HepG2 (cell line): ENCODE measurements around the gene LOXL3. TPM values are rescaled to one million over a fixed set of nuclear protein-coding genes. Genes with fewer than 3 reads are reported as not detected.

Source experiments
- ADNP ChIP-seq: sonication (generic); formaldehyde crosslinking; IDR thresholded peaks from 2 replicates; pipeline ENCODE4 v1.4.0; 2020; ENCODE audit warnings: missing genetic modification reagents
- ARHGAP35 ChIP-seq: sonication (generic); formaldehyde crosslinking; IDR thresholded peaks from 2 replicates; pipeline ENCODE4 v1.9.0; 2022; ENCODE audit warnings: mild to moderate bottlenecking, inconsistent platforms, moderate library complexity, missing genetic modification reagents, borderline replicate concordance
- MAFK ChIP-seq, 2 experiments: IDR thresholded peaks in 1 of 2; conservative IDR thresholded peaks in 1 of 2; 2 replicates each; pipeline ENCODE4 v1.6.1; 2011; ENCODE audit warnings: improper control_type of control experiment in 2 of 2, low read length in 2 of 2
- NAIF1 ChIP-seq: sonication (generic); formaldehyde crosslinking; IDR thresholded peaks from 2 replicates; pipeline ENCODE4 v1.5.0; 2020; ENCODE audit warnings: mild to moderate bottlenecking, missing genetic modification reagents, borderline replicate concordance
- PPARG ChIP-seq: conservative IDR thresholded peaks from 2 replicates; pipeline ENCODE4 v1.6.1; 2016; ENCODE audit warnings: missing biosample characterization, missing genetic modification reagents
- RBM22 ChIP-seq: fragments of 200-400 bp; formaldehyde crosslinking; optimal IDR thresholded peaks from 2 replicates; pipeline ENCODE3; 2017; ENCODE audit warnings: mild to moderate bottlenecking, low read length, moderate library complexity
- ZNF441 ChIP-seq: sonication (generic); formaldehyde crosslinking; IDR thresholded peaks from 2 replicates; pipeline ENCODE4 v1.7.0; 2021; ENCODE audit warnings: missing genetic modification reagents, borderline replicate concordance
- ZNF83 ChIP-seq: sonication (generic); formaldehyde crosslinking; IDR thresholded peaks from 2 replicates; pipeline ENCODE4 v1.4.0; 2020; ENCODE audit warnings: missing genetic modification reagents, mild to moderate bottlenecking, borderline replicate concordance
- polyA plus RNA-seq, 8 experiments: library from polyadenylated mRNA; depleted of rRNA in 3 of 8; stranded (reverse) in 7 of 8; unstranded in 1 of 8; fragments of >200 nt; fragmentation: Illumina TruSeq in 4 of 8; extraction: Trizol in 4 of 8; gene quantifications; 2 replicates each; pipeline versions ENCODE4 v1.2.1 to v1.2.3, GENCODE V29; 2011 to 2016; ENCODE audit warnings: low read depth in 4 of 8, missing spikeins in 1 of 8, mixed read lengths in 1 of 8; ENCODE audit not compliant: insufficient read depth in 1 of 8
- total RNA-seq, 5 experiments: library from RNA; depleted of rRNA; stranded (reverse); fragments of >200 nt; fragmentation: Illumina TruSeq; extraction: Trizol; gene quantifications; 2 replicates each; pipeline ENCODE4 v1.2.3, GENCODE V29; 2016; ENCODE audit warnings: low read depth in 1 of 5
- TF ChIP-seq, protein P1 (sequence below): sonication (generic); formaldehyde crosslinking; IDR thresholded peaks from 2 replicates; pipeline ENCODE4 v1.4.0; 2020; ENCODE audit warnings: missing genetic modification reagents
- TF ChIP-seq, protein P2 (sequence below): sonication (generic); formaldehyde crosslinking; IDR thresholded peaks from 2 replicates; pipeline ENCODE4 v1.4.0; 2020; ENCODE audit warnings: low read depth, mild to moderate bottlenecking, missing genetic modification reagents
- TF ChIP-seq, protein P3 (sequence below): sonication (generic); formaldehyde crosslinking; IDR thresholded peaks from 2 replicates; pipeline ENCODE4 v1.8.0; 2022; ENCODE audit warnings: missing genetic modification reagents, mild to moderate bottlenecking, moderate library complexity, borderline replicate concordance
- TF ChIP-seq, protein P4 (sequence below), 2 experiments: IDR thresholded peaks; 2 replicates each; pipeline ENCODE4 v1.6.1; 2011 to 2012; ENCODE audit warnings: low read length in 2 of 2, borderline replicate concordance in 1 of 2, low read depth in 1 of 2, mild to moderate bottlenecking in 1 of 2, moderate library complexity in 1 of 2

LOXL3 gene
- total and polyA plus RNA-seq, 2 of the 13 experiments (the other 11 are each of a cell fraction or from before 2014, with no cell fraction given), result 0.55 to 6.5 TPM

DNA sequence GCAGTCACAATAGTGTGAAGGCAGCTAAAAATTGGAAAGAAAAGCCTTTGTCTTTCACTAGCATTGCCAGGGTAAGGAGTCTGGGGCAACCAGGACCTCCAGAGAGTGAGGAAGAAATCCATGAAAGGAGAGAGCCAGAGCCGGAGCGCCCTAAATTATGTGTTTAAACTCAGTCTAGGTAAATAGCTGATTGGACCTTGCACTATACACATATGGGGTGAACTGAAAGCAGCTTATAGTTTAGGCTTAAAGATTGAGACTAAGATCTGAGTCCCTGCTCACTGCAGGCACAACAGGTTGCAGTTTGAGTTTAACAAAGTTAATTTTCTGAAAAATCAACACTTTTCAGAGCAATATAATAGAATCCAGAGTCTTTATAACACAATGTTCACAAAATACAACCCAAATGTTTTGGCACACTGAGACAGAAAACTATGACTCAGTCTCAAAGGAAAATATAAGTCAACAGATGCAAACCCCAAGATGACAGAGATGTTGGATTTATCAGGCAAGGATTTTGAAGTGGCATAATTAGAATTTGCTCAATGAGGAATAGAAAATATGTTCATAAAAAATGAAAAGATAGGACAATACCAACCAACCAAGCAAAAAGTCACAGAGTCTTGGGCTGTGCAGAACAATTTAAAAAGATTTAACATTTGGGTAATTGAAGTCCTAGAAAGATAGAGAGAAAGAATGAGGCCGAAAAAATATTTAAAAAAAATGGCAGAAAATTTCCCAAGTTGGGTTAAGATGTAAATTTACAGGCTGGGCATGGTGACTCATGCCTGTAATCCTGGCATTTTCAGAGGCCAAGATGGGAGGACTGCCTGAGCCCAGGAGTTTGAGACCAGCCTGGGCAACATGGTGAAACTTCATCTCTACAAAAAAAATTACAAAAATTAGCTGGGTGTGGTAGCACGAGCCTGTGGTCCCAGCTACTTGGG, 40.4 kb upstream of the LOXL3 start (continued):
- TF ChIP-seq, protein P1, sequence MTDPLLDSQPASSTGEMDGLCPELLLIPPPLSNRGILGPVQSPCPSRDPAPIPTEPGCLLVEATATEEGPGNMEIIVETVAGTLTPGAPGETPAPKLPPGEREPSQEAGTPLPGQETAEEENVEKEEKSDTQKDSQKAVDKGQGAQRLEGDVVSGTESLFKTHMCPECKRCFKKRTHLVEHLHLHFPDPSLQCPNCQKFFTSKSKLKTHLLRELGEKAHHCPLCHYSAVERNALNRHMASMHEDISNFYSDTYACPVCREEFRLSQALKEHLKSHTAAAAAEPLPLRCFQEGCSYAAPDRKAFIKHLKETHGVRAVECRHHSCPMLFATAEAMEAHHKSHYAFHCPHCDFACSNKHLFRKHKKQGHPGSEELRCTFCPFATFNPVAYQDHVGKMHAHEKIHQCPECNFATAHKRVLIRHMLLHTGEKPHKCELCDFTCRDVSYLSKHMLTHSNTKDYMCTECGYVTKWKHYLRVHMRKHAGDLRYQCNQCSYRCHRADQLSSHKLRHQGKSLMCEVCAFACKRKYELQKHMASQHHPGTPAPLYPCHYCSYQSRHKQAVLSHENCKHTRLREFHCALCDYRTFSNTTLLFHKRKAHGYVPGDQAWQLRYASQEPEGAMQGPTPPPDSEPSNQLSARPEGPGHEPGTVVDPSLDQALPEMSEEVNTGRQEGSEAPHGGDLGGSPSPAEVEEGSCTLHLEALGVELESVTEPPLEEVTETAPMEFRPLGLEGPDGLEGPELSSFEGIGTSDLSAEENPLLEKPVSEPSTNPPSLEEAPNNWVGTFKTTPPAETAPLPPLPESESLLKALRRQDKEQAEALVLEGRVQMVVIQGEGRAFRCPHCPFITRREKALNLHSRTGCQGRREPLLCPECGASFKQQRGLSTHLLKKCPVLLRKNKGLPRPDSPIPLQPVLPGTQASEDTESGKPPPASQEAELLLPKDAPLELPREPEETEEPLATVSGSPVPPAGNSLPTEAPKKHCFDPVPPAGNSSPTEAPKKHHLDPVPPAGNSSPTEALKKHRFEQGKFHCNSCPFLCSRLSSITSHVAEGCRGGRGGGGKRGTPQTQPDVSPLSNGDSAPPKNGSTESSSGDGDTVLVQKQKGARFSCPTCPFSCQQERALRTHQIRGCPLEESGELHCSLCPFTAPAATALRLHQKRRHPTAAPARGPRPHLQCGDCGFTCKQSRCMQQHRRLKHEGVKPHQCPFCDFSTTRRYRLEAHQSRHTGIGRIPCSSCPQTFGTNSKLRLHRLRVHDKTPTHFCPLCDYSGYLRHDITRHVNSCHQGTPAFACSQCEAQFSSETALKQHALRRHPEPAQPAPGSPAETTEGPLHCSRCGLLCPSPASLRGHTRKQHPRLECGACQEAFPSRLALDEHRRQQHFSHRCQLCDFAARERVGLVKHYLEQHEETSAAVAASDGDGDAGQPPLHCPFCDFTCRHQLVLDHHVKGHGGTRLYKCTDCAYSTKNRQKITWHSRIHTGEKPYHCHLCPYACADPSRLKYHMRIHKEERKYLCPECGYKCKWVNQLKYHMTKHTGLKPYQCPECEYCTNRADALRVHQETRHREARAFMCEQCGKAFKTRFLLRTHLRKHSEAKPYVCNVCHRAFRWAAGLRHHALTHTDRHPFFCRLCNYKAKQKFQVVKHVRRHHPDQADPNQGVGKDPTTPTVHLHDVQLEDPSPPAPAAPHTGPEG, result no peak
- TF ChIP-seq ADNP (no peak), ZNF83 (CRISPR knock-in tag) (no peak), RBM22 (no peak), PPARG (CRISPR knock-in tag) (0 out of 2 replicates have a peak, but pooled peaks have one; percentile 35), ARHGAP35 (no peak), ZNF441 (CRISPR knock-in tag) (no peak), MAFK (conservative IDR thresholded peaks at IDR 0.05 in 1 of 2, IDR thresholded peaks at IDR 0.05 in 1 of 2; ENCODE audit: low read length in 2 of 2) (peak in 1 of 2 experiments; percentile 82; a peak in 2 of 4 replicates), NAIF1 (CRISPR knock-in tag) (no peak)
- TF ChIP-seq, protein P2, sequence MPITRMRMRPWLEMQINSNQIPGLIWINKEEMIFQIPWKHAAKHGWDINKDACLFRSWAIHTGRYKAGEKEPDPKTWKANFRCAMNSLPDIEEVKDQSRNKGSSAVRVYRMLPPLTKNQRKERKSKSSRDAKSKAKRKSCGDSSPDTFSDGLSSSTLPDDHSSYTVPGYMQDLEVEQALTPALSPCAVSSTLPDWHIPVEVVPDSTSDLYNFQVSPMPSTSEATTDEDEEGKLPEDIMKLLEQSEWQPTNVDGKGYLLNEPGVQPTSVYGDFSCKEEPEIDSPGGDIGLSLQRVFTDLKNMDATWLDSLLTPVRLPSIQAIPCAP, result no peak
- TF ChIP-seq, protein P3, sequence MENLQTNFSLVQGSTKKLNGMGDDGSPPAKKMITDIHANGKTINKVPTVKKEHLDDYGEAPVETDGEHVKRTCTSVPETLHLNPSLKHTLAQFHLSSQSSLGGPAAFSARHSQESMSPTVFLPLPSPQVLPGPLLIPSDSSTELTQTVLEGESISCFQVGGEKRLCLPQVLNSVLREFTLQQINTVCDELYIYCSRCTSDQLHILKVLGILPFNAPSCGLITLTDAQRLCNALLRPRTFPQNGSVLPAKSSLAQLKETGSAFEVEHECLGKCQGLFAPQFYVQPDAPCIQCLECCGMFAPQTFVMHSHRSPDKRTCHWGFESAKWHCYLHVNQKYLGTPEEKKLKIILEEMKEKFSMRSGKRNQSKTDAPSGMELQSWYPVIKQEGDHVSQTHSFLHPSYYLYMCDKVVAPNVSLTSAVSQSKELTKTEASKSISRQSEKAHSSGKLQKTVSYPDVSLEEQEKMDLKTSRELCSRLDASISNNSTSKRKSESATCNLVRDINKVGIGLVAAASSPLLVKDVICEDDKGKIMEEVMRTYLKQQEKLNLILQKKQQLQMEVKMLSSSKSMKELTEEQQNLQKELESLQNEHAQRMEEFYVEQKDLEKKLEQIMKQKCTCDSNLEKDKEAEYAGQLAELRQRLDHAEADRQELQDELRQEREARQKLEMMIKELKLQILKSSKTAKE (CRISPR knock-in tag), result no peak
- TF ChIP-seq, protein P4, sequence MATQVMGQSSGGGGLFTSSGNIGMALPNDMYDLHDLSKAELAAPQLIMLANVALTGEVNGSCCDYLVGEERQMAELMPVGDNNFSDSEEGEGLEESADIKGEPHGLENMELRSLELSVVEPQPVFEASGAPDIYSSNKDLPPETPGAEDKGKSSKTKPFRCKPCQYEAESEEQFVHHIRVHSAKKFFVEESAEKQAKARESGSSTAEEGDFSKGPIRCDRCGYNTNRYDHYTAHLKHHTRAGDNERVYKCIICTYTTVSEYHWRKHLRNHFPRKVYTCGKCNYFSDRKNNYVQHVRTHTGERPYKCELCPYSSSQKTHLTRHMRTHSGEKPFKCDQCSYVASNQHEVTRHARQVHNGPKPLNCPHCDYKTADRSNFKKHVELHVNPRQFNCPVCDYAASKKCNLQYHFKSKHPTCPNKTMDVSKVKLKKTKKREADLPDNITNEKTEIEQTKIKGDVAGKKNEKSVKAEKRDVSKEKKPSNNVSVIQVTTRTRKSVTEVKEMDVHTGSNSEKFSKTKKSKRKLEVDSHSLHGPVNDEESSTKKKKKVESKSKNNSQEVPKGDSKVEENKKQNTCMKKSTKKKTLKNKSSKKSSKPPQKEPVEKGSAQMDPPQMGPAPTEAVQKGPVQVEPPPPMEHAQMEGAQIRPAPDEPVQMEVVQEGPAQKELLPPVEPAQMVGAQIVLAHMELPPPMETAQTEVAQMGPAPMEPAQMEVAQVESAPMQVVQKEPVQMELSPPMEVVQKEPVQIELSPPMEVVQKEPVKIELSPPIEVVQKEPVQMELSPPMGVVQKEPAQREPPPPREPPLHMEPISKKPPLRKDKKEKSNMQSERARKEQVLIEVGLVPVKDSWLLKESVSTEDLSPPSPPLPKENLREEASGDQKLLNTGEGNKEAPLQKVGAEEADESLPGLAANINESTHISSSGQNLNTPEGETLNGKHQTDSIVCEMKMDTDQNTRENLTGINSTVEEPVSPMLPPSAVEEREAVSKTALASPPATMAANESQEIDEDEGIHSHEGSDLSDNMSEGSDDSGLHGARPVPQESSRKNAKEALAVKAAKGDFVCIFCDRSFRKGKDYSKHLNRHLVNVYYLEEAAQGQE (IDR thresholded peaks at IDR 0.05; ENCODE audit: borderline replicate concordance in 1 of 2, low read depth in 1 of 2, low read length in 2 of 2), result no peak
